SHP77 (cell line): ENCODE measurements around the gene UTY.

ENCODE experiments used
- DNase-seq, 2 experiments: peaks; one replicate each; lab custom pipeline; 2025; lab: John Stamatoyannopoulos, UW

The UTY gene

DNA sequence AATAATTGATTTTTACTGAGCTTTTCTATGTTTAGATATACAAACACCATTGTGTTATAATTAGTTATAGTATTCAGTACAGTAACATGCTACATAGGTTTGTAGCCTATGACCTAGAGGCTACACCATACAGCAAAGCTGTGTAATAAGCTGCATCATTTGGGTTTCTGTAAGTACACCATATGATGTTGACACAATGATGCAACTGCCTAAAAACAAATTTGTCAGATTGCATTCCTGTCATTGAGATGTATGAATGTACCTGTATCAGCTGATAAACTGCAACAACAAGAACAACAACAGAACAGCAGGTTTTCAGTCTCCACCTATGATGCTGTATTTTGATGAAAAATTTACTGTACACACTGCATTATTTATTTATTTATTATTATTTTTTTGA, 64.3 kb downstream of the UTY start:
- no peak for DNase-seq

DNA sequence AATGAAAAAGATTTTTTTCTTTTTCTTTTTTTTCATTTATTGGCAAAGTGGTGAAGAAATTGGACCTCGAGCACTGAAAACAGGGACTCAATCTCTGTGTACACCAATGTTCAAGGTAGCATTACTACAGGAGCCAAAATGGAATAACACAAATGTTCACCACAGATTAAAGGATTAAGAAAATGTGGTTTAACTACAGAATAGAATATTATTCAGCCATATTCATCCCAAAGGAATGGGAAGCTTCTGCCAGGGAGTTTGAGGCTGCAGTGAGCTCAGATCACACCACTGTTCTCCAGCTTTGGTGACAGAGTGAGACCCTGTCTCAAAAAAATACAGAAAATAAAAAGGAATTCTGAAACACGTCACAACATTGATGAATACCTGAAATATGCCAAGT, 81.0 kb downstream of the UTY start:
- DNase-seq, result no peak

DNA sequence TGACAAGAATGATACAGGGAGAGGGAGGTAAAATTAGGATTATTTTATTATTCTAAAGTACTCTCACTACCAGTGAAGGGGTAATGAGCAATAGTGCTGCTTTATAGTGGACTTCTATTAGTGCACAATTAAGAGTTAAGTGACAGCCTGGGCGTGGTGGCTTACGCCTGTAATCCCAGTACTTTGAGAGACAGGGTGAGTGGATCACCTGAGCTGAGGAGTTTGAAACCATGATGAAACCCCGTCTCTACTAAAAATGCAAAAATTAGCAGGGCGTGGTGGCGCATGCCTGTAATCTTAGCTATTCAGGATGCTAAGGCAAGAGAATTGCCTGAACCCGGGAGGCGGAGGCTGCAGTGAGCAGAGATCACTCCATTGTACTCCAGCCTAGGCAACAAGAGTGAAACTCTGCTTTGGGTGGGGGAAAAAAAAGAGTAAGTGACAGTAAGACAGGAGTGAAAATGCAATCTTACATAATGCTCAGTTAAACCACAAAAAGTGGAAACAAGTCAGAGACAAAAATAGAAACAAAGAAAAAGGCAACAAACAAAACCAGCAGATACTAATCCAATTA, 98.6 kb downstream of the UTY start:
- DNase-seq, result no peak

DNA sequence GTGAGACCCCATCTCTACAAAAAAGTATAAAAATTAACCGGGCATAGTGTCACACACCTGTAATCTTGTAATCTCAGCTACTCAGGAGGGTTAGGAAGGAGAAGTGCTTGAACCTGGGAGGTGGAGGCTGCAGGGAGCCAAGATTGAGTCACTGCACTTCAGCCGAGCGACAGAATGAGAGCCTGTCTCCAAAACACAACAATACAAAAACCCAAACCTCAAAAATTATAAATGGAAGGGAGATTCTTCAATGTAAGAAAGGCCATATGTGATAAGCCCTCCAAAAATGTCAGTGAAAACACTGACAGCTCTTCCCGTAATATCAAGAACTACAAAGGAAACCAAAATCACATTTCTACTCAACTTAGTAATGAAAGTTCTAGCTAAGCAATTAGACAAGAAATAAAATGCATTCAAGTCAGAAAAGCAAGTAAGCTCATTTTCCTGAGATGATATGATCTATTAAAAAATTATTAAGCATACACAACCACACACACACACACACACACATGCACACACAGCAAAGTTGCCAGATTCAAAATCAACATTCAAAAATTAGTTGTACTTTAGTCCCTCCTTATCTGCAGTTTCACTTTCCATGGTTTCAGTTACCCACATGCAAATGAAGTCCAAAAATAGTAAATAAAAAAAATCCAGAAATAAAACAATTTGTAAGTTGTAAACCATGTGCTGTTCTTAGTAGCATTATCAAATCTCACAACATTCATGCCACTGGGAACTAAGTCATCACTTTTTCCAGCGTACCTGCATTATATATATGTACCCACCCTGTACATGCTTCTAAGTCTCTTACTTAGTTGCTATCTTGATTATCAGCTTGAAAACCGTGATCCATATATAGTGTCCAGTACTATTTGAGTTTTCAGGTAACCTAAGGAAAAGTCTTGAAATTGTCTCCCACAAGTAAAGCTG, 108.7 kb downstream of the UTY start:
- DNase-seq, result no peak

DNA sequence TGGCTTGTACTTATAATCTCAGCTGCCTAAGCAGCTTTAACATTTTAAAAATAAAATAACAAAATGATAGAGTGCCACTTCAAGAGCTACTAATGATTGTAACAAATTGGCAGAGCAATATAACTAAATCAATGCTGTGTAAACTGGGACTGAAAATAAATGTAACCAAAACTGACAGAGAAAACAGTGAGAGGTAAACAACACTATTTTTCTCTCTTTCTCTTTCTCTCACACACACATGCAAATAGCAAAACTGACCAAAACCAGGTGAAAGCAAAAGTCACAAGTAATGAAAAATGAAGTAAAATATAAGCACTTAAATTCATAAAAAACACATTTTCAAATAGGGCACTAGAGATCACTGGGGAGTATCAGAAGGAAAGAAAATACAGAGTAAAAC, 109.6 kb downstream of the UTY start:
- no peak for DNase-seq

DNA sequence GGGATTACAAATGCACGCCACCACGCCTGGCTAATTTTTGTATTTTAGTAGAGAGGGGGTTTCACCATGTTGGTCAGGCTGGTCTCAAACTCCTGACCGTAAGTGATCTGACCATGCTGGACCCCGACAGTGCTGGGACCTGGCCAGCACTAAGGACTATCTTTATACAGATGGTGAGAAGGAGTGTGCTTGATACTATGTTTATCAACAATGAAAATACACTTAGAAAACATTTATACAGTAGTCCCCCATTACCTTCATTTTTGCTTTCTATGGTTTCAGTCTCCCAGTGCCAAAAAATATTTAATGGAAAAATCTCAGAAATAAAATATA, 111.4 kb downstream of the UTY start:
- DNase-seq, result no peak

DNA sequence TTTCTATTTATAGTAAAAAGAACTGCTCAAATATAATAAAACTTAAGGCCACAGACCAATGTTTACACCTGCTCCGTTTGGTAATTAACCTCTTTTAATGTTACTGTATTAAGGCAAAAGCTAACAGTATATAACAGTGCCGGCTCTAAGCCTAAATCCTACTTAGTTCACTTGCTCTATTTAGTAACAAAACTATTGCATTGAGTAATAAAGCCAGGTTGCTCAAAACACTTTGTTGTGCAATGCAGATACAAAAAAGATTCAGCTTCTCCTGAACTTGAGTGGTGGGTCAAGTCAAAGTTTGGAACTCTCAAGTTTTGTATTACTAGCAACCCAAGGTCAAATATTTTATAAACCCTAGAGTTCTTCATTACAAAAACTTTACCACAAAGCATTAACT, 116.2 kb downstream of the UTY start:
- DNase-seq, result no peak

DNA sequence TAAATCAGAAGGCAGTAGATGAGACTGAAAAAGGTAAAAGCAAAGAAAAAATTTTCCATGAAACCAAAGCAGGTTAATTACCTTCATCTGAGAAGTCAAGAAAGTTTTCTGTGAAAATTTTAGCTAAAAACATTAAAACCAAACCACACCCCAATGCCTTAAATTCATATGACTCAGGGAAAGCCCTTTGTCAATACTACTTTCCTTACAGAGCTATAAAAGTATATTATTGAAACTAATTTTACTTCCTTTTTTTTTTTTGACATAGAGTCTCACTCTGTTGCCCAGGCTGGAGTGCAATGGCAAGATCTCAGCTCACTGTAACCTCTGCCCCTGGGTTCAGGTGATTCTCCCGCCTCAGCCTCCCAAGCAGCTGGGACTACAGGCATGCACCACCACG, 117.2 kb downstream of the UTY start:
- no peak for DNase-seq

DNA sequence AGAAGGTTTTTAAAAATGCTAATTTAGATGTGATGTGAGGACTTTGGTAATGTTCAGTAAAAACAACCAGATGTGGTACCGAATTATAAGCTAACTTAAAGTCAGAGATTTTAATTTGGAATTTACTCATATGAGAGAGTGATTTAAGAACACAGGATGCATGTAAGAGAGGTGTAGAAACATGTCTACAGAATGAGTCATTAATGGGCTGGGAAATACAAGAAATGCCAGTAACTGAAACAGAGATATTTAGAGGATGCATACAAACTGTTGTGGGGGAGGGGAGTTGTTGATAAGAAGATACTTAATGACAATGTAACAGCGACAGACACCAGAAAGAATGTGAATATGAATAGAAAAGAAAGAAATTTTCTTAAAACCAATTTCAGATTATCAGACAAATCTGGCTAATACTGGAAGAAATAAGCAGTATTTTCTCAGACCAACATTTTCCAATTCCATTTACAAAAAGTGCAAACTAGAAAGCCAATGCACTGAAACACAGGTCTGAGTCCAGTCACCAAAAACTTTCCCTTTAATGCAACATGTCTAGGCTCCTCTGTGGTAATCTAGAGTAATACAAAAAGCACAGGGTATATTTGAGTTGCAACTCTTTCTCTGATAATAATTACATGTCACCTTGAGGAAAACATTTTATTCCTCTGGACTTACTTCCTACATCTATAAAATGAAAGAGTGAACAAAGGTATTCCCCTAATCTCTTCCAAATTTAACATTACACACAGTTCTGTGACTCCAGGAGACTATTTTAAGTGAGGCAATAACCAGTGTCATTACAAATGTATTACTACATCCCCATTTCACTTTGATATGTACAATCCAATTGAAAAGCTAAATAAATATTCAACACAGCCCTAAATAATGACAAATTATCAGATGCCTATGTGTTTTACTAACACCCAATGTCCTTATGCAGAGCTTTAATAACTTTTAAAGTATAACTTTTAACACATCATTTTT, 117.9 kb downstream of the UTY start:
- DNase-seq, result no peak

DNA sequence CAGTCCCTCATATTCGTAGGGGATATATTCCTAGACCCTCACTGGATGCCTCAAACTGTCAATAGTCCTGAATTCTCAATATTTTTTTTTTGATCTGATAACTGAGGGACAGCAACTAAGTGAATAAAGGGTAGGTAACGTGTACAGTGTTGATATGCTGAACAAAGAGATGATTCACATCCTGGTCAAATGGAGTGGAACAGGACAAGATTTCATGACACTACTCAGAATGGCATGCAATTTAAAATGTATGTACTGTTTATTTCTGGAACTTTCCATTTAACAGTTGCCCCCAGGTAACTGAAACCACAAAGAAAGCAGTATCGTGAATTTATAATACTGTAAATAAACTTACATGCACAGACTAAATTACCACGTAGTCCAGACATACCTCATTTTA, 128.4 kb downstream of the UTY start:
- DNase-seq, result no peak

DNA sequence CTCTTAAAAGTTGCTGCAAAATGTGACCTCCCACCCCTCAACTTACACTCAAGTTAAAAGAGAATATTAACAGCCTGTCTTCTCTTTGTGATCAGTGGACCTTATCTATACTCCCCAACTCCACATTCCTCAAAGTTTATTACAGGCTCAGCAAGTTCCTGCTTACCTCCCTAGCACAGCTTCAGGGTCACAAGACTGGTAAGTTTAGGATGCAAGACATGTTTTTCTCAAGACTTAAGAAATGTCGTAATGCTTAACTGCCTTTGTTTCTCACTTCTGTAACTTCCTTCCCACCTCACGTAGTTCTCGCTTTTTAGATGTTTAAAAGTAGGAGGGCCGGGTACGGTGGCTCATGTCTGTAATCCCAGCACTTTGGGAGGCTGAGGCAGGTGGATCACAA, 132.7 kb downstream of the UTY start:
- no peak for DNase-seq

DNA sequence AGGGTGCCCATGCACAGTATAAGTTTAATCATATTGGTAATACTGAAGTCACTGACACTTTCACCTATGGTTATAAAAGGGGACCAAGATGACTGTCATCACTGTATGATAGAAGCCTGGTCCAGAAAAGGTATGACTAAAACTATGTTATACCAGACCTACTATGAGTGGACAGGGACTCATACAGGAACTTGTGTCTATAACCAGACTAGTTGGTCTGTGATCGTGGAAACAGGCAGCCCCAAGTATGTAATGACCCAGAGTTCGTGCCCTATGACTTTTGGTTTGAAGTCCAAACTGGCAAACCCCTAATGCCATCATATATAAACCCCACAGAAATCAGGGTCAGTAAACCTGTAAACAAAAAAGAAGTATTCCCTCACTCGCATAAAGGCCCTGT, 134.3 kb downstream of the UTY start:
- DNase-seq, result no peak

DNA sequence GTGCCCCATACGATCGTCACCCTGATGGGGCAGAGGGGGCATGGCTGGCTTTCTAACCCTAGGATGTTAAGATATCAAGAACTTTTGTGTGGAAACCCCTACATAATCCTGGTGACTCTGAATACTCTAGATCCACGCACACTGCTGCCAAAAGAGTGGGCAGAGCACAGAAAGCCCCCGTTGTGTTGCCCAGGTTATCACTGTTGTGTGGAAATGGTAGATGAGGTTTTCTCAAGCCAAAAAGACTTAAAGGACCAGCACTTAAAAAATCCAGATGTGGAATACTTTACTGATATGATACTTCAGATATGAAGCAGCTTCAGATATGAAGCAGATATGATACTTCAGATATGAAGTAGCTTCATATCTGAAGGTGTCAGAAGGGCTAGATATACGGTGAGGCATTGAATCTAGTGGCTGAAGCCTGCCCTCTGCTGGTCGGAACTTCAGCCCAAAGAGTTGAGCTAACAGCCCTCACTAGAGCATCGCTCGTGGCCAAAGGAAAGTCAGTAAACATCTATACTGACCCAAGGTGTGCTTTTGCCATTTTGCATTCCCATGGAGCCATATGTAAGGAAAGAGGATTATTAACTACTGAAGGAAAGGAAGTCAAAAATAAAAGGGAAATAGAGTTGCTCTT, 136.4 kb downstream of the UTY start:
- no peak for DNase-seq

DNA sequence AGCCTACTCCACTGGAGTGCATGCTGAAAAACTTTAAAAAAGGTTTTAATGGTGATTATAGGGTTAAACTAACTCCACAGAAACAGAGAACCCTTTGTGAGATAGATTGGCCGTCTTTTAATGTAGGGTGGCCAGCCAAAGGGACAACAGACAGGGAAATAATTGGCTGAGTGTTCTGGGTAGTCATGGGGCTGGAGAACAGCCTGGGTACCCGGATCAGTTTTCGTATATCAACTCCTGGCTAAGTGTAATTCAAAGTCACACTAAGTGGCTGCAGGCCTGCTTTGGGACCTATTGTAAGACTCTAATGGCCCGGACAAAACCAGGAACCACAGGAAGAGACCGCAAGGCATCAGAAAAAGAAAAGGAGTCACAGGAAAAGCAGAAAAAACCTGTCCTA, 139.9 kb downstream of the UTY start:
- DNase-seq, result no peak

DNA sequence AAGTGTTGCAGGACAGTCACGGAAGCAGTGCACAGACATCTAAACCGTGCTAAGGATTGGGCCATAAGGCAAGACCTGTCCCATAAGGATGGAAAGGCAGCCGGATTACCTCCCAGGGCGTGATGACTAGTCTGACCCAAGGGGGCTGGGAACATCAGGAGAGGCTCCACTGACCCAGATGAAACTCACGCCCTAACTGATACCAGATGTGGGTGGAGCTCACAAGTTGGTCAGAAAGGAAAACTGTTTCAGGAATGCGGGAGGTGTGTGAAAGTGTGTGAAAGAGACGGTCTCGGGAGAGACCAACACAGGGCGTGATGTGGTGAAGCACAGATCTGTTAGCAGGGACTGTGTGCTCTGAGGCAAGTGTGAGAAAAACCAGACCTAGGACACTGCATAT, 140.5 kb downstream of the UTY start:
- DNase-seq, result no peak

DNA sequence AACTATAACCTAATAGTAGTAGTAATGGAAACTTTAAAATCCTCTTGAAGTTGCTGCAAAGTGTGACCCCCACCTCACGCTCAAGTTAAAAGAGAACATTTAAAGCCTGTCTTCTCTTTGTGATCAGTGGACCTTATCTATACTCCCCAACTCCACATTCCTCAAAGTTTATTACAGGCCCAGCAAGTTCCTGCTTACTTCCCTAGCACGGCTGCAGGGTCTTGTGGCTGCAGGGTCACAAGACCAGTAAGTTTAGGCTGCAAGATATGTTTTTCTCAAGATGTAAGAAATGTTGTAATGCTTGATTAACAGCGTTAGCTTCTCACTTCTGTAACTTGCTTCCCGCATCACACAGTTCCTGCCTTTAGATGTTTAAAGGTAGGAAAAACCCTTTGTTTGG, 141.1 kb downstream of the UTY start:
- DNase-seq, result no peak

DNA sequence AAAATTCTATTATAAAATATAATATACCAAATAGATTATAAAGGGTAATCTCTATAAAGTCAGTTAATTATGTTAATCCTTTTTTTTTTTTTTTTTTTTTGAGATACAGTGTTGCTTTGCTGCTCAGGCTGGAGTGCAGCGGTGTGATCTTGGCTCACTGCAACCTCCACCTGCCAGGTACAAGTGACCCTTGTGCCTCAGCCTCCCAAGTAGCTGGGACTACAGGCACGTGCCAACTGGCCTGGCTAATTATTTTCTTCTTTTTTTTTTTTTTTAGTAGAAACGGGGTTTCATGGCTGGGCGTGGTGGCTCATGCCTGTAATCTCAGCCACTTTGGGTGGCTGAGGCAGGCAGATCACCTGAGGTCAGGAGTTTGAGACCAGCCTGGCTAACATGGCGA, 141.9 kb downstream of the UTY start:
- no peak for DNase-seq

DNA sequence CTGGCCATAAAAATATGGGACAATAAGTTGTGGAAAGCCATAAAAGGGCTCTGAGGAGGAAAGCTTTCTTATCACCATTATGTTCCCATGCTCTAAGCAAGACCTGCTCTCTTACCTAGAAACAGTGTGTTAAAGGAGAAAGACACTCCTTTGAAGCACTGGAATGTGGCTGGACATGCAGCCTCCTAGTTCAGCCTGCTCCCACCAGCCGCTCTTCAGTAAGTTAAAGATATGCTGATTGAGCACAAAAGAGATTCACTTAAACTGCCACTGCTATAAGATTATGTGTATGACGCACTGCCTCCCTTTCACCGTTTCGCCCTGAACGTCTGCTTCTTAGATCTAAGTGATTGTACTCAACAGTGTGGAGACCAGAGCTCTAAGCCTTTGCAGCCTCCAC, 146.0 kb downstream of the UTY start:
- no peak for DNase-seq

DNA sequence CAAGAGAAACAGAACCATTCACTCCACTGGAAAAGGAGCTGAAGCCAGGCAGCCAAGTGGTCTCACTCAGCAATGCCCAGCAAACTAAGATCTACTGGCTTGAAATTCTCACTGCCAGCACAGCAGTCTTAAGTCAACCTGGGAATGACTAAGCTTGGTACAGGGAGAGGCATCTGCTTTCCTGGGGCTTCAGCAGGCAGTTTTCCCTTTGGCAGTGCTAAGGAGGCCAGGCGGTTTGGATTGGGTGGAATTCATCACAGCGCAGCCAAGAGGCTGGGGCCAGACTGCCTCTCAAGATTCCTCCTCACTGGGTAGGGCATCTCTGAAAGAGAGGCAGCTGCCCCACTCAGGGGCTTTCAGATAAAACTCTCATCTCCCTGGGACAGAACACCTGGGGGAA, 149.2 kb downstream of the UTY start:
- no peak for DNase-seq

DNA sequence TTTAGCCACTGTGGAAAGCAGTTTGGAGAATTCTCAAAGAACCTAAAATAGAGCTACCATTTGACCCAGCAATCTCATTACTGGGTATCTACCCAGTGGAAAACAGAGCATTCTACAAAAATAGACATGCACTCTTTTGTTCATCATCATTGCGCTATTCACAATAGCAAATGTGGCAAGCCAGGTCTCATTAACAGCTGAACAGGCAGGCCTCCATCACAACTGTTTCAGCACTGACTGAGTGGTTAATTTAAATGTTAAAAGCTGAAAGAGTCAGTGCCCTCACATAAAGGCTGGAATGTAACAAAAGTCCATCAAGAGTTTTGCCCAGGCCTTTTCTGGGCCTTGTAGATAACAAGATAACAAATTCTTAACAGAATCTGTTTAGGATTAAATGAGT, 166.9 kb downstream of the UTY start:
- no peak for DNase-seq

DNA sequence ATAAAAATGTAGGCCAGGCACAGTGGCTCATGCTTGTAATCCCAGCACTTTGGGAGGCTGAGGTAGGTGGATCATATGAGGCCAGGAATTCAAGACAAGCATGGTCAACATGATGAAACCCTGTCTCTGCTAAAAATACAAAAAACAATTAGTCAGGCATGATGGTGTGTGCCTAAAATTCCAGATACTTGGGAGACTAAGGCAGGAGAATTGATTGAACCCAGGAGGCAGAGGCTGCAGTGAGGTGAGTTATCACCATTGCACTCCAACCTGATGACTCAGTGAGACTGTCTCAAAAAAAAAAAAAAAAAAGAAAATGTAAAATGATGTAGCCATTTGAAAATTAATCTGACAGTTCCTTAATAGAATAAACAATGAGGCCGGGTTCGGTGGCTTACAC, 171.9 kb downstream of the UTY start:
- DNase-seq, result no peak

DNA sequence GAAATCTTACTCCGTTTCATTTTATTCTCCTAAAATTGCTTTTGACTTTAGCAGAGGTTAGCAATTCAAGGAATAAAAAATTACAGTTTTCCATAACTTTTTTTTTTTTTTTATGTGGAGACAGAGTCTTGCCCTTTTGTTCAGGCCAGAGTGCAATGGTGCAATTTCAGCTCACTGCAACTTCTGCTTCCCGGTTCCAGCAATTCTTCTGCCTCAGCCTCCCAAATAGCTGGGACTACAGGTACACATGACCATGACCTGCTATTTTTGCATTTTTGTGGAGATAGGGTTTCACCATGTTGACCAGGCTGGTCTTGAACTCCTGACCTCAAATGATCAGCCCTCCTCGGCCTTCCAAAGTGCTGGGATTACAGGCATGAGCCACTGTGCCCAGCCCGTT, 179.0 kb downstream of the UTY start:
- no peak for DNase-seq
